ENCODE data around the gene DDB1. TPM values are rescaled to one million over a fixed set of nuclear protein-coding genes. Genes with fewer than 3 reads are reported as not detected.

The DDB1 gene
- total RNA-seq (2022; extraction: Qiagen RNA extraction) = 161 to 185 TPM (median 176 TPM) in 5 replicates

DNA sequence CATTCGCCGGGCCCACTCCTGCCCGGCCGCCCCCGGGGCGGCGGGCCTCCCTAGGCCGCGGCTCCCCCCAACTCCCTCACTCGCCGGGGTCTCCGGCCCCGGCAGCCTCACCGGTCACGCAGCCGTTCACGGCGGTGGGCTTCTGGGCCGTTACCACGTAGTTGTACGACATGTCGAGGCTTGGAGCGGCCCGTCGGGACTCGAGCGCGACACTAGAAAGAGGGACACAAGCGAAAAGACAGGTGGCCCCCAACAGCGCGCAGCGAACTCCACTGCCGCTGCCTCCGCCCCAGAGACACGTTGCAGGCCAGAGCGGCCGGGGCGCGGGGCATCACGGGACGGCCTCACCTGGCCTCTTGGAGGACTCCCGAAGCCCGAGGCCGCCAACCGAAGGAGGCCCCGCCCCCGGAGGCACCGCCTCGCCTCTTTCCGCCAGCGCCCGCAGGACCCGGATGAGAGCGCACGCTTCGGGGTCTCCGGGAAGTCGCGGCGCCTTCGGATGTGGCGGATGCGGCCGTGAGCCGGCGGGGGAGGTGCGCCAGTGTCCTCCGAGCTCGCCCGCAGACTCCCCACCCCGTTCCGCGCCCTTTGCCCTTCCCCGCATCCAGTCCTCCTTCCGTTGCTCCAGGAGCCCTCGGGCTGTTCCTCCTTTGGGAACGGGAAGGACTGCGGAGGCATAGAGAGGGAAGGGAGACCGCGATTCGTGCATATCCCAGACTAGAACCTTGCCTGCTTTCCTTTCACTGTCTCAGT, at the start of gene DDB1, which contains the start of gene TKFC:
TSS of gene DDB1 (minus strand) at position 309 of the 753 bp plus-strand sequence. CDS start at position 172, 137 bp downstream.
TSS of gene TKFC (plus strand) at position 432 of the 753 bp plus-strand sequence. CDS start 1,501 bp downstream, outside the sequence.

DNA sequence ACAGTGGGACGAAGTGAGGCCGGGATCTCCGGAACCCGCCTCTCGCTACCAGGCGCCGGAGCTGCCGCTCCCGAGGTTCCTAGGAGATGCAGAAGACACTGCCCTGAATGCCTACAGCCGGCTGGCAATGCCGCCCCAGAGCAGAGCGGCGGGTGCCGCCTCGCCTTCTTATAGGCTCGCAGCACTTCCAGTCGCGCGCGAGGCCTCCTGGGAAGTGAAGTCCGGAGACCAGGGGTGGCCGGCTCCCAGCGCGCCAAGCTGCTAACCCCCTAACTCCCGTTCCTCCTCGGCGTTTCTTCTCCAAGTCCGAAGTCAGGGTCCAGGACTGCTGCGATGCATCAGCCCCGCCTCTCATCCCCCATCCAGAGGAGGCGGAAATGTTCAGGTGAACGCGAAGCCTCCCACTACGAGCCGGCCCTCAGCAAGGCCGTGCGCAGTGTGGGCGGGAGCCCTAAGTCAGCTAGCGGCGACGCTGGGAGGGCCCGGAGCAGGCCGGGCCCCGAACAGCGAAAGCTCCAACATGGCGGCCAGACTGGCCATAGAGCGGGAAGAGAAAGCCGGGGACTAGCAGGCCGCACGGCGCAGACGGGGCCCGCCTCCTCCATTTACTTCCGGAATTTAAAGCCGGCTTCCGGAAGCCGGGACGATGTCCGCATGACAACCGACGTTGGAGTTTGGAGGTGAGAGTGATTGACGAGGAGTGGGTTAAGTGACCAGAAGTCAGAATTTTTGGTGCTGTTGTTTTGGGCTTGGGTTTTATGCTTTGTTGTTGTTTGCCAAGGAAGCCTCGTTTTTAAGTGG, 29.0 kb upstream of the DDB1 start, which contains the start of the genes CYB561A3 and TMEM138:
TSS of gene CYB561A3 (minus strand) at position 142 of the 801 bp plus-strand sequence. CDS start 5,169 bp downstream, outside the sequence.
TSS of gene TMEM138 (plus strand) at position 634 of the 801 bp plus-strand sequence. CDS start 2,017 bp downstream, outside the sequence.

DNA sequence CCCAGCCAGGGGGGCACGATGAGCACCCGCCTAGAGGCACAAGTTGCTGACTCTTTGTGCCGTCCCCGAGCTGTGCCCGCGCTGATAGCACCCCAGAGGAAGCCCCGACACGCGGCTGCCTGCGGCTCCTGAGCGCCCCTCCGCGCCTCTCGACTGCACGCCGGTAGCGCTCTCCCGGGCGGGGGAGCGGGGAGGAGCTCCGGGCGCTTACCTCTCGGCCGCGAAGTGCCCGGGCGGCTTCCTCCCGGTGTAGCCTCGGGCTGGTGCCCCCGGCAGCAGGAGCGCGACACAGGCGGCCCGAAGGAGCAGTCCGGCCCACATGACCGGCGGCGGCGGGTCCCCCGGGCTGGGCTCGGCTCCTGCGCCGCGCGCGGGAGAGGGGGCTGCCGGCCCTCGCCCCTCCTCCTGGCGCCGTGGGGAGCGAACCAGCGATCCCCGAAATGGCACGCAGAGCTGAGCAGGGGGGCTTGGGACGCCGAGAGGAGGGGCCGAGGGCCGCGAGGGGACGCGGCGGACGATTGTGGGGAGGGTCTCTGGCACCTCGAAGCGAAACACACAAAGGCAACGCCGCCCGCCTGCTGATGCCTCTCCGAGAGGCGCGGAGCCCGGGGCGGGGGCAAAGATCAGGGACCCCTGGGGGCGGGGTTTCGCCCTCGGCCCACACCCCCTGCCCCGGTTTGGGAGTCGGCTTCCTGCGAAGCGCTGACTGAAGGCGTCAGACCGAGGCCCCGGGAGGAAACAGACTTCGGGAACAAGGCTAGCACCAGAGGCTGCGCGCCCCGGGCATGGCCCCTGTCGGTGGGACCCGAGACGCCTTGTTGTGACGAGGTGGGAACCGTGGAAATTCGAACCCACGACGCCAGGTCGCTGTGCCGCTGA, 37.9 kb downstream of the DDB1 start, which contains the start of gene VWCE:
TSS of gene VWCE (minus strand) at position 600 of the 879 bp plus-strand sequence. CDS start at position 321, 279 bp downstream.

Other genes with a start within 250 kb of the DDB1 start
- not detected in 5 replicates for gene CD5, start 230.6 kb downstream of the DDB1 start, total RNA-seq (2022; extraction: Qiagen RNA extraction)
- gene VPS37C, start 171.7 kb downstream of the DDB1 start, total RNA-seq (2022; extraction: Qiagen RNA extraction) = 14.5 to 17.5 TPM (median 16.8 TPM) in 5 replicates
- gene PGA3, start 129.6 kb downstream of the DDB1 start, total RNA-seq (2022; extraction: Qiagen RNA extraction) = not detected in 5 replicates
- 0.14 TPM in 1 of 5 replicates, not detected in the others for gene PGA4, start 110.8 kb downstream of the DDB1 start, total RNA-seq (2022; extraction: Qiagen RNA extraction)
- not detected in 5 replicates for gene PGA5, start 91.9 kb downstream of the DDB1 start, total RNA-seq (2022; extraction: Qiagen RNA extraction)
- gene VWCE, start 37.8 kb downstream of the DDB1 start, total RNA-seq (2022; extraction: Qiagen RNA extraction) = 0.28 to 0.90 TPM (median 0.54 TPM) in 5 replicates
- 49.5 to 71.9 TPM (median 67.7 TPM) in 5 replicates for gene TKFC, start 123 bp upstream of the DDB1 start, total RNA-seq (2022; extraction: Qiagen RNA extraction)
- gene CYB561A3, start 28.8 kb upstream of the DDB1 start, total RNA-seq (2022; extraction: Qiagen RNA extraction) = 34.5 to 45.7 TPM (median 45.3 TPM) in 5 replicates
- gene TMEM138, start 29.3 kb upstream of the DDB1 start, total RNA-seq (2022; extraction: Qiagen RNA extraction) = 84.8 to 104 TPM (median 91.3 TPM) in 5 replicates
- 16.1 to 18.4 TPM (median 16.6 TPM) in 5 replicates for gene TMEM216, start 59.5 kb upstream of the DDB1 start, total RNA-seq (2022; extraction: Qiagen RNA extraction)
- gene CPSF7, start 96.9 kb upstream of the DDB1 start, total RNA-seq (2022; extraction: Qiagen RNA extraction) = 73.0 to 80.6 TPM (median 76.0 TPM) in 5 replicates
- 34.7 to 43.4 TPM (median 37.5 TPM) in 5 replicates for gene SDHAF2, start 97.0 kb upstream of the DDB1 start, total RNA-seq (2022; extraction: Qiagen RNA extraction)
- gene LRRC10B, start 175.6 kb upstream of the DDB1 start, total RNA-seq (2022; extraction: Qiagen RNA extraction) = 0.07 to 0.28 TPM (median 0.18 TPM) in 5 replicates
- gene SYT7, start 248.0 kb upstream of the DDB1 start, total RNA-seq (2022; extraction: Qiagen RNA extraction) = 1.0 to 1.7 TPM (median 1.5 TPM) in 5 replicates